ENCODE data around the gene ADAM12. TPM values are rescaled to one million over a fixed set of nuclear protein-coding genes. Genes with fewer than 3 reads are reported as not detected.
"Not testable (repeated sequence)": the region's sequence is repeated elsewhere in the genome, so short reads cannot be mapped to it uniquely, and the experiment has no call there.

ADAM12 gene
- polyA plus RNA-seq, 1 donor from 2014 or later = 0.09 TPM

DNA sequence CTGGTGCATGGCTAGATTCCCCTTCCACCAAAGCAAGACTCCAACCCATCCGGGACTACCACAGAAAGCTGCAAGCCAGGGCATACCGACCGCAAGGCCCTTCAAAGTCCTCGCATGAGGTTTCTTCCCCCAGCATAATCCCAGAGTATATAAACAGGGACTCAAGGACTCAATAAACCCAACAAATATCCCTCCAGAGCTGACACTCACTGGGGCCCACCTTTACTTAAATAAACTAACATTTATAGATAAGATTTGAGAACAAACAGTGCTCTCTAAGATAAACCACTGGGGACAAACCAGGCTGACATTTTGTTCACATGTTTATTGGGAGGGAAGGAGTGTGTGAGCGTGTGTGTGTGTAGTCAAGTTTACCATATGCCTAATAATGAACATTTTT, 138.2 kb downstream of the ADAM12 start:
- H3K27ac ChIP-seq (ENCODE audit: low read length) = no peak overlapping the region
- H3K9me2 ChIP-seq (ENCODE audit: insufficient read depth, low read length) = no peaks in the 10 kb centered on the region
- TF ChIP-seq POLR2AphosphoS5 (IDR thresholded peaks at IDR 0.05) (no peak), RAD21 (conservative IDR thresholded peaks at IDR 0.05) (no peak), EP300 (conservative IDR thresholded peaks at IDR 0.05; ENCODE audit: poor library complexity, severe bottlenecking) (no peak), SMC3 (conservative IDR thresholded peaks at IDR 0.05; ENCODE audit: poor library complexity) (no peak), MXI1 (conservative IDR thresholded peaks at IDR 0.05; ENCODE audit: poor library complexity, severe bottlenecking) (no peak), EZH2 (IDR thresholded peaks at IDR 0.05; ENCODE audit: borderline replicate concordance, insufficient read depth, low read length, poor library complexity, severe bottlenecking) (no peak), TAF1 (IDR thresholded peaks at IDR 0.05; ENCODE audit: low read depth) (no peak)
- TF ChIP-seq, protein P1, sequence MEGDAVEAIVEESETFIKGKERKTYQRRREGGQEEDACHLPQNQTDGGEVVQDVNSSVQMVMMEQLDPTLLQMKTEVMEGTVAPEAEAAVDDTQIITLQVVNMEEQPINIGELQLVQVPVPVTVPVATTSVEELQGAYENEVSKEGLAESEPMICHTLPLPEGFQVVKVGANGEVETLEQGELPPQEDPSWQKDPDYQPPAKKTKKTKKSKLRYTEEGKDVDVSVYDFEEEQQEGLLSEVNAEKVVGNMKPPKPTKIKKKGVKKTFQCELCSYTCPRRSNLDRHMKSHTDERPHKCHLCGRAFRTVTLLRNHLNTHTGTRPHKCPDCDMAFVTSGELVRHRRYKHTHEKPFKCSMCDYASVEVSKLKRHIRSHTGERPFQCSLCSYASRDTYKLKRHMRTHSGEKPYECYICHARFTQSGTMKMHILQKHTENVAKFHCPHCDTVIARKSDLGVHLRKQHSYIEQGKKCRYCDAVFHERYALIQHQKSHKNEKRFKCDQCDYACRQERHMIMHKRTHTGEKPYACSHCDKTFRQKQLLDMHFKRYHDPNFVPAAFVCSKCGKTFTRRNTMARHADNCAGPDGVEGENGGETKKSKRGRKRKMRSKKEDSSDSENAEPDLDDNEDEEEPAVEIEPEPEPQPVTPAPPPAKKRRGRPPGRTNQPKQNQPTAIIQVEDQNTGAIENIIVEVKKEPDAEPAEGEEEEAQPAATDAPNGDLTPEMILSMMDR (IDR thresholded peaks at IDR 0.05; ENCODE audit: poor library complexity, severe bottlenecking) = no peak
- TF ChIP-seq, protein P2, sequence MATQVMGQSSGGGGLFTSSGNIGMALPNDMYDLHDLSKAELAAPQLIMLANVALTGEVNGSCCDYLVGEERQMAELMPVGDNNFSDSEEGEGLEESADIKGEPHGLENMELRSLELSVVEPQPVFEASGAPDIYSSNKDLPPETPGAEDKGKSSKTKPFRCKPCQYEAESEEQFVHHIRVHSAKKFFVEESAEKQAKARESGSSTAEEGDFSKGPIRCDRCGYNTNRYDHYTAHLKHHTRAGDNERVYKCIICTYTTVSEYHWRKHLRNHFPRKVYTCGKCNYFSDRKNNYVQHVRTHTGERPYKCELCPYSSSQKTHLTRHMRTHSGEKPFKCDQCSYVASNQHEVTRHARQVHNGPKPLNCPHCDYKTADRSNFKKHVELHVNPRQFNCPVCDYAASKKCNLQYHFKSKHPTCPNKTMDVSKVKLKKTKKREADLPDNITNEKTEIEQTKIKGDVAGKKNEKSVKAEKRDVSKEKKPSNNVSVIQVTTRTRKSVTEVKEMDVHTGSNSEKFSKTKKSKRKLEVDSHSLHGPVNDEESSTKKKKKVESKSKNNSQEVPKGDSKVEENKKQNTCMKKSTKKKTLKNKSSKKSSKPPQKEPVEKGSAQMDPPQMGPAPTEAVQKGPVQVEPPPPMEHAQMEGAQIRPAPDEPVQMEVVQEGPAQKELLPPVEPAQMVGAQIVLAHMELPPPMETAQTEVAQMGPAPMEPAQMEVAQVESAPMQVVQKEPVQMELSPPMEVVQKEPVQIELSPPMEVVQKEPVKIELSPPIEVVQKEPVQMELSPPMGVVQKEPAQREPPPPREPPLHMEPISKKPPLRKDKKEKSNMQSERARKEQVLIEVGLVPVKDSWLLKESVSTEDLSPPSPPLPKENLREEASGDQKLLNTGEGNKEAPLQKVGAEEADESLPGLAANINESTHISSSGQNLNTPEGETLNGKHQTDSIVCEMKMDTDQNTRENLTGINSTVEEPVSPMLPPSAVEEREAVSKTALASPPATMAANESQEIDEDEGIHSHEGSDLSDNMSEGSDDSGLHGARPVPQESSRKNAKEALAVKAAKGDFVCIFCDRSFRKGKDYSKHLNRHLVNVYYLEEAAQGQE (IDR thresholded peaks at IDR 0.05; ENCODE audit: borderline replicate concordance) = no peak
- H2AFZ ChIP-seq (ENCODE audit: low read depth, low read length) = no peak overlapping the region
- H3K9me3 ChIP-seq (ENCODE audit: low read length) = no peaks in the 10 kb centered on the region
- no peaks in the 10 kb centered on the region for H3F3A ChIP-seq (ENCODE audit: insufficient read depth, low read length, poor library complexity, severe bottlenecking)
- H3K4me2 ChIP-seq (ENCODE audit: low read length) = no peak overlapping the region
- H4K20me1 ChIP-seq (ENCODE audit: insufficient read depth) = no peaks in the 10 kb centered on the region
- H3K4me3 ChIP-seq (ENCODE audit: low read length) = no peak overlapping the region
- H3K36me3 ChIP-seq (ENCODE audit: insufficient read depth, low read length) = no peaks in the 10 kb centered on the region
- no peaks in the 10 kb centered on the region for H3K27me3 ChIP-seq (ENCODE audit: insufficient read depth, low read depth, low read length)
- no peaks in the 10 kb centered on the region for H3K79me2 ChIP-seq (replicated peaks; ENCODE audit: insufficient read depth, low read length)
- no peak overlapping the region for H3K9ac ChIP-seq (ENCODE audit: low read length)

DNA sequence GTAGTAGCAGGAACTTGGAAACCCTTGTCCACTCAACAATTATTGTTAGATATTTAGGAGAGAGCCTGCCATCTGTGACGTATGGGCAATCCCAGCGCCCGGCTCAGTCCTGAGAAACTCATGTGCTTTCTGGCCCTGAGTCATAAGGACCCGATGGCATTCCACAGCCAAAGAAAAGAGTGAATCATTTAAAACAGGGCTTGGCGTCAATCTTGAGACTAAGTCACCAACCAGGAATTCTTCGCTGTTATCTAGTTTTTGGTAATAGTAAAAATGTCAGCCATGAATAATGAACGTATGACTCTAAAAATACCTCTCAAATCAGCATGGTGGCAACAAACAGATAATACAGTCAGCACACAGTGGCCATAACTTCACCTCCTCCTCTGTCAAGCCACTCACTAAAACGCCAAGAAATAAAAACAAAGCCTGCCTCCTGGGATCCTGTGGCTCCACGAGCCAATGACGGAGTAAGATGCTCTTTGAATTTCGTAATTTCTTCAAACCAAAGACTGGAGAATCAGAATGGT, 140.8 kb downstream of the ADAM12 start:
- H3K9ac ChIP-seq (ENCODE audit: low read length) = no peak overlapping the region
- H2AFZ ChIP-seq (ENCODE audit: low read depth, low read length) = no peak overlapping the region
- no peaks in the 10 kb centered on the region for H3K36me3 ChIP-seq (ENCODE audit: insufficient read depth, low read length)
- no peaks in the 10 kb centered on the region for H3F3A ChIP-seq (ENCODE audit: insufficient read depth, low read length, poor library complexity, severe bottlenecking)
- TF ChIP-seq TAF1 (IDR thresholded peaks at IDR 0.05; ENCODE audit: low read depth) (no peak), EP300 (conservative IDR thresholded peaks at IDR 0.05; ENCODE audit: poor library complexity, severe bottlenecking) (no peak), POLR2AphosphoS5 (IDR thresholded peaks at IDR 0.05) (no peak)
- H3K4me2 ChIP-seq (ENCODE audit: low read length) = no peak overlapping the region
- no peak overlapping the region for H3K4me3 ChIP-seq (ENCODE audit: low read length)
- H3K9me3 ChIP-seq (ENCODE audit: low read length) = no peaks in the 10 kb centered on the region
- H3K27me3 ChIP-seq (ENCODE audit: insufficient read depth, low read depth, low read length) = no peaks in the 10 kb centered on the region
- no peak overlapping the region for H3K27ac ChIP-seq (ENCODE audit: low read length)
- no peaks in the 10 kb centered on the region for H3K9me2 ChIP-seq (ENCODE audit: insufficient read depth, low read length)
- no peaks in the 10 kb centered on the region for H3K79me2 ChIP-seq (replicated peaks; ENCODE audit: insufficient read depth, low read length)
- no peaks in the 10 kb centered on the region for H4K20me1 ChIP-seq (ENCODE audit: insufficient read depth)

DNA sequence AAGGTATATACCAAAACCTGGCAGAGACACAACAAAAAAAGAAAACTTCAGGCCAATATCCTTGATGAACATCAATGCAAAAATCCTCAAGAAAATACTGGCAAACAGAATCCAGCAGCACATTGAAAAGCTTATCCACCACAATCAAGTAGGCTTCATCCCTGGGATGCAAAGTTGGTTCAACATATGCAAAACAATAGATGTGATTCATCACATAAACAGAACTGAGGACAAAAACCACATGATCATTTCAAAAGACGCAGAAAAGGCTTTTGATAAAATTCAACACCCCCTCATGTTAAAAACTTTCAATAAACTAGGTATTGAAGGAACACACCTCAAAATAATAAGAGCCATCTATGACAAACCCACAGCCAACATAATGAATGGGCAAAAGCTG, 141.9 kb downstream of the ADAM12 start:
- not testable (repeated sequence) for H4K20me1 ChIP-seq (ENCODE audit: insufficient read depth); H2AFZ ChIP-seq (ENCODE audit: low read depth, low read length); H3K9me2 ChIP-seq (ENCODE audit: insufficient read depth, low read length); H3K27me3 ChIP-seq (ENCODE audit: insufficient read depth, low read depth, low read length); H3K36me3 ChIP-seq (ENCODE audit: insufficient read depth, low read length); H3K9ac ChIP-seq (ENCODE audit: low read length); H3K79me2 ChIP-seq (replicated peaks; ENCODE audit: insufficient read depth, low read length); H3K4me3 ChIP-seq (ENCODE audit: low read length); H3K4me2 ChIP-seq (ENCODE audit: low read length); H3K27ac ChIP-seq (ENCODE audit: low read length); H3F3A ChIP-seq (ENCODE audit: insufficient read depth, low read length, poor library complexity, severe bottlenecking); H3K9me3 ChIP-seq (ENCODE audit: low read length)
